ENCODE data around the gene PTPN1. TPM values are rescaled to one million over a fixed set of nuclear protein-coding genes. Genes with fewer than 3 reads are reported as not detected.

Gene PTPN1
- total RNA-seq, 4 donors from 2014 or later: 13.8 to 40.4 (median 22.0) TPM

DNA sequence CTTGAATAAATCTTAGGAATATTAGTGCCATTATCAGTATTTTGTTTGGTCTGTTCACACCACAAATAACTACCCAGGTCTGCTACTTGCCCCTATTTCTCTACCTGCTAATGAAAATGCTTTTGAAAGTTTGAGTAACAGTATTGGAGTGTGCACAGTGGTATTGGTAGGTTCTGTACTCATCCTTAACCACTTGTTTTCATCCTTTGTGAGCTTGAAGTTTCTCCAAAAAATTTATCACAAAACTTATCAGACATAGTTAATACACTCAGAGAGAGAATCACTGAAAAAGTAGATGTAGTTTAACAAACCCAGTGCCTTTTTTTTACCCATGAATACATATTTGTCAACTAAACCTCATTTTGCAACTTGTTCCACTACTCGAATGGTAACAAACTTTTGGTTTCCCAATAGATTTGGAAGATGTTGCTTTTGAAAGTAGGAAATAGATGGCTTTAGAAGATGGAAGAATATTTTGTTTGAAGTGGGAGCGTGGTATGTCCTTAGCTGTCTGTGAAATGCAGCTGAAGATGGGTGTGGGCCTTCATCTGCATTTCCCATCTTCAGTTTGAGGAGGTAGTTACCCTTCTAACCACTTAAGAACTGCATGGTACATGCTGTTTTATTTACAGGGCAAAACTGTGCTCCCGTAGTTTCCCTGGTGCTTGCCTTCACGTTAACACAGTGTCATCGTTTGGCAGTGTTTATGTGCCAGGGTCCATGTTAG is 9.0 kb downstream of the PTPN1 start:
- DNase-seq: peak in 2 of 3 donors; percentile 66 to 82
- Histone ChIP-seq H3K27me3 (no peaks in the 10 kb centered on the region), H3K4me3 (no peak overlapping the region), H3K27ac (peak overlapping the region; percentile 36 to 81 (median 66)), H3K4me1 (peaks cover 0 to 54% (median 29%) of the 10 kb centered on the region in 4 donors), H3K36me3 (no peaks in the 10 kb centered on the region), H3K9me3 (no peaks in the 10 kb centered on the region)
- TF ChIP-seq POLR2A (IDR thresholded peaks at IDR 0.05): peak in 1 of 2 donors; percentile 30
- TF ChIP-seq, protein P1, sequence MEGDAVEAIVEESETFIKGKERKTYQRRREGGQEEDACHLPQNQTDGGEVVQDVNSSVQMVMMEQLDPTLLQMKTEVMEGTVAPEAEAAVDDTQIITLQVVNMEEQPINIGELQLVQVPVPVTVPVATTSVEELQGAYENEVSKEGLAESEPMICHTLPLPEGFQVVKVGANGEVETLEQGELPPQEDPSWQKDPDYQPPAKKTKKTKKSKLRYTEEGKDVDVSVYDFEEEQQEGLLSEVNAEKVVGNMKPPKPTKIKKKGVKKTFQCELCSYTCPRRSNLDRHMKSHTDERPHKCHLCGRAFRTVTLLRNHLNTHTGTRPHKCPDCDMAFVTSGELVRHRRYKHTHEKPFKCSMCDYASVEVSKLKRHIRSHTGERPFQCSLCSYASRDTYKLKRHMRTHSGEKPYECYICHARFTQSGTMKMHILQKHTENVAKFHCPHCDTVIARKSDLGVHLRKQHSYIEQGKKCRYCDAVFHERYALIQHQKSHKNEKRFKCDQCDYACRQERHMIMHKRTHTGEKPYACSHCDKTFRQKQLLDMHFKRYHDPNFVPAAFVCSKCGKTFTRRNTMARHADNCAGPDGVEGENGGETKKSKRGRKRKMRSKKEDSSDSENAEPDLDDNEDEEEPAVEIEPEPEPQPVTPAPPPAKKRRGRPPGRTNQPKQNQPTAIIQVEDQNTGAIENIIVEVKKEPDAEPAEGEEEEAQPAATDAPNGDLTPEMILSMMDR (IDR thresholded peaks at IDR 0.05): peak in 1 of 6 experiments; percentile 2

DNA sequence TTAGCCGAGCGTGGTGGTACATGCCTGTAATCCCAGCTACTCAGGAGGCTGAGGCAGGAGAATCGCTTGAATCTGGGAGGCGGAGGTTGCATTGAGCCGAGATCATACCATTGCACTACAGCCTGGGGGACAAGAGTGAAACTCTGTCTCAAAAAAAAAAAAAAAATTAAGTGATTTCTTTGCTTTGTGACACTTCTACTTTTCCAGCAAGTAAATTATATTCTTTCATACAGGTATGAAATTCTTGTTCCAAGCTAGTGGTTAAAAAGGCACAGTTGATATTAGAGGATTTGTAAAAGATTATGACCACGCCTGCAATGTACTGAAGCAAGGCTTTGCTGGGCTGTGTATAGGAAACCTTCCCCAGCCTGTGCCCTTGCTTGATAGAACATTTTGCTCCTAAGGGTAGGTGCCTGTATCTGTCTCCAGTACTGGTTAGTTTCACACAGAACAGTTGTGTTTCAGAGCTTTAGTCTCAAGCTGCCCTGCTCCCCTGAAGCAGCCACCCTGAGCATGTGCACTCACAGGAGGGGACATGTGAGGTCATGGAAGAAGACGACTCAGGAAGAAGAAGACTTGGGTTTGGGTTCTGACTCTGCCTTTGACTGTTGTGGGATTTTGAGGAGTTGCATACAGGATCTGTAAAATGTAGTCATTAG is 10.2 kb downstream of the PTPN1 start:
- peaks cover 0 to 49% (median 25%) of the 10 kb centered on the region in 4 donors for H3K4me1 ChIP-seq
- peak in 1 of 3 donors; percentile 66 for DNase-seq
- H3K4me3 ChIP-seq: no peak overlapping the region
- no peaks in the 10 kb centered on the region for H3K27me3 ChIP-seq
- H3K36me3 ChIP-seq: no peaks in the 10 kb centered on the region
- peak overlapping the region; percentile 36 to 81 (median 66) for H3K27ac ChIP-seq
- no peaks in the 10 kb centered on the region for H3K9me3 ChIP-seq
- TF ChIP-seq, protein P1 (IDR thresholded peaks at IDR 0.05): no peak

DNA sequence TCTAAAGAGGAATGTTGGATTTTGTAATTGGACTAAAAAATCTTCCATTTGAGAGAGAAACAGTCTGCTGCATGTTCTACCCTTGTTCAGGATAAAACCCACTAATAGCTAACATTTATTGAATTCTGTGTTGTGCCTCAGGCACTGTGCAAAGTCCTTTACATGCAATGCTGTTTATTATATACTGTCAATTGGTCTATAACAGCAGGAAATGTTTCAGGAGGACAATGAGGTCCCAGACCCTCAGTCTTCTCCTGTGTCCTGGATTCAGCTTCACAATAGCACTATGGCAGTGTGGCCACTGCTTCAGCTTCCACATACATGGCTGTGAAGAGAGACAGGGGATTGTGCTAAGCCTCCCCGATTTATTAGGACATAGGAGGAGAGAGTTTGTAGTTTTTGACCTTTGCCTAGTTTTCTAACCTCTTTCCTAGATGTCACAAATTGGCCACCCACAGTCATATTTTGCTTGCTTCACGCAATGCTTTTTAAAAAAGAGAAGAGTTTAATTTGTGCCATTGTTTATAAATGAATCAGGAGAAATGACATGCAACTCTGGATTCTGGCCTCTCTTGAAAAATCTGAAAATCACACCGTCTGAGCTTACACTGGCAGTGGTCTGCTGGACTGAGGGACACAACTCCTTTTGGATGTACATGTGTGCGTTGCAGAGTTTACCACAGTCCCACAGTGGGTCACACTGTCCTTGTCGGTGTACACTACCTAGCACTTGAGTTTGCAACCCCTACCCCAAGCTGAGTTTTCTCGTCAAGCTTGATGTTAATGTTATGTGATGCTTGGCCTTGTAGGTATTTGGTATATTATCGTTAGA is 11.3 kb downstream of the PTPN1 start:
- H3K36me3 ChIP-seq: no peaks in the 10 kb centered on the region
- peak overlapping the region in 2 of 4 donors; percentile 70 to 81 for H3K27ac ChIP-seq
- no peak overlapping the region for H3K4me3 ChIP-seq
- peaks cover 0 to 50% (median 29%) of the 10 kb centered on the region in 4 donors for H3K4me1 ChIP-seq
- DNase-seq: no peak
- H3K27me3 ChIP-seq: no peaks in the 10 kb centered on the region
- no peak for TF ChIP-seq POLR2A (IDR thresholded peaks at IDR 0.05)
- TF ChIP-seq, protein P1 (IDR thresholded peaks at IDR 0.05): no peak
- no peaks in the 10 kb centered on the region for H3K9me3 ChIP-seq

DNA sequence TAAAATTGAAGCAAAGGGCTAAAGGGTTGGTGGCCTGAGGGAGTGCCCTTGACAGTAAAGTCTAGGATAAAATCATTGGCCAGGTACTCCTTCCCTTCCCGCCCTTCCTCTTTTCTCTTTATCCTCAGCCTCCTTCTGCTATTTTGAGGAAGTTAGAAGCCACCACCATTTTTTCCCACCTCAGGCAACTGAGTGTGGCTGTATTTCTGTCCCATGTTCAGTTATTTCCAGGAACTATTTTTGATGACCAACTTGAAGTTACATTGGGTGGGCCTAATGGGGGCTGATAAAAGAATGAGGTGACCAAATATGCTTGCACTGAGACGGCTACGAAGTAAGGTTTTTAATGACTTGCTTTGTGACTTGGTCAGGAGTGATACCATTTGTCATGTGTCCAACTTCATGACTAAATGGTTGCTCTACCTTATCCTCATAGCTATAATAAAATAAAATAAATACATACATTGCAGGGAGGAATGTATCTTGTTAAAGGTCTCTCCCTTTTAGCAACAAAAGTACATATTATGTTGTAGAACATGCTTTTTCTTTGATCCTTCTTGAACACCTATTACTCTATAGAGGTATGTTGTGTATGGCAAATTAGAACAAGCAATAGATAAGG is 12.0 kb downstream of the PTPN1 start:
- TF ChIP-seq, protein P1 (IDR thresholded peaks at IDR 0.05): no peak
- TF ChIP-seq POLR2A (IDR thresholded peaks at IDR 0.05): no peak
- H3K4me1 ChIP-seq: peaks cover 0 to 52% (median 30%) of the 10 kb centered on the region in 4 donors

DNA sequence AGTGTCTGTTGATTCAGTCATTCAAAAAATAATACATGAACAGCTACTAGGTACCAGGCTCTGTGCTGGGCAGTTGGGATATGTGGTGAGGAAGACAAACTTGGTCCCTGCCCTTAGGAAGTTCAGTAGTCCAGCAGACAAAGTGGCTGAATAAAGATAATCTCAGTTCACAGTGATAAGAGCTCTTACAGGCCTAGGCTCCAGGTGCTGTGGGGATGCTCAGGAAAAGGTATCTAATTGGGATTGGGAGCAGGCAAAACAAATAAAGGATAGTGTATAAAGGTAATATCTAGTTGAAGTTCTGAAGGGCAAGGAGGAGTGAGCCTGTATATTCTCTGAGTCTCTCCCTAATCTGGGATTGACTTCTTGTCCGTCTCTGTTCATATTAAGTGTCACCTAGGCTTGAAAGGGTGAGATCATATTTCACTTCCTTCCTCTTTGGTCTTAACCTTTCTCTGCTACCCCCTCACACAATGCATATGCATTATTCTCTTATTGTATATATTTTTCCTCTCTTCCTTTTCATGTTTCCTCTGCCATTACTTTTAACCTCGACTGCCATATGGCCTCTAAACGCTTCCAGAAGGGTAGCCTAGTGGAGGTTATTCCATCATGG is 13.5 kb downstream of the PTPN1 start:
- Histone ChIP-seq H3K27me3 (no peaks in the 10 kb centered on the region), H3K36me3 (no peaks in the 10 kb centered on the region), H3K27ac (peak overlapping the region in 2 of 4 donors; percentile 23 to 81), H3K4me1 (peaks cover 0 to 48% (median 25%) of the 10 kb centered on the region in 4 donors), H3K4me3 (no peak overlapping the region), H3K9me3 (no peaks in the 10 kb centered on the region)
- TF ChIP-seq, protein P1 (IDR thresholded peaks at IDR 0.05): no peak
- no peak for TF ChIP-seq POLR2A (IDR thresholded peaks at IDR 0.05)
- no peak for DNase-seq

More for the DNA sequence above, 12.0 kb downstream of the PTPN1 start:
- DNase-seq: no peak
- peak overlapping the region in 1 of 4 donors; percentile 81 for H3K27ac ChIP-seq
- H3K36me3 ChIP-seq: no peaks in the 10 kb centered on the region
- H3K9me3 ChIP-seq: no peaks in the 10 kb centered on the region
- H3K27me3 ChIP-seq: no peaks in the 10 kb centered on the region
- H3K4me3 ChIP-seq: no peak overlapping the region

Measured in Peyer's patch (tissue), 4 donors.